ENCODE measurements around the gene CHAF1B. TPM values are rescaled to one million over a fixed set of nuclear protein-coding genes. Genes with fewer than 3 reads are reported as not detected.

The CHAF1B gene
- total RNA-seq, 1 donor from 2014 or later, result 1.1 TPM

DNA sequence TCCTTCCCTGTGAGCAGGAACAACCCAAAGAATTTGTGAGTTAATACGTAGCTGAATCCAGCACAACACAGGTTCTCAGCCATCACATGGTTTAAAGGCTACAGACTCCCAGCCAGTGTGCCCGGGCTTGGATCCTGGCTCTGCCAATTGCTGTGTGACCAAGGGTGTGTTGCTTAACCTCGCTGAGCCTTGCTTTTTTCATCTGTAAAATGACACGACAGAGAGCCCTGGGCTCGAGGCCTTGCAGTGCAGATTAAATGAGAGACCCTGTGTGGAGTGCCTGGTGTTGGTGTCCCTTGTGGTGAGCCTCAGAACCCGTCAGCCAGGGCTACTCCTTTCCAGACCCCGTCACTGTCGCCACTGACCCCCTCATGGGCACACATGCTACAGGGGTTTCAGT, 39.4 kb downstream of the CHAF1B start:
- TF ChIP-seq, protein P1, sequence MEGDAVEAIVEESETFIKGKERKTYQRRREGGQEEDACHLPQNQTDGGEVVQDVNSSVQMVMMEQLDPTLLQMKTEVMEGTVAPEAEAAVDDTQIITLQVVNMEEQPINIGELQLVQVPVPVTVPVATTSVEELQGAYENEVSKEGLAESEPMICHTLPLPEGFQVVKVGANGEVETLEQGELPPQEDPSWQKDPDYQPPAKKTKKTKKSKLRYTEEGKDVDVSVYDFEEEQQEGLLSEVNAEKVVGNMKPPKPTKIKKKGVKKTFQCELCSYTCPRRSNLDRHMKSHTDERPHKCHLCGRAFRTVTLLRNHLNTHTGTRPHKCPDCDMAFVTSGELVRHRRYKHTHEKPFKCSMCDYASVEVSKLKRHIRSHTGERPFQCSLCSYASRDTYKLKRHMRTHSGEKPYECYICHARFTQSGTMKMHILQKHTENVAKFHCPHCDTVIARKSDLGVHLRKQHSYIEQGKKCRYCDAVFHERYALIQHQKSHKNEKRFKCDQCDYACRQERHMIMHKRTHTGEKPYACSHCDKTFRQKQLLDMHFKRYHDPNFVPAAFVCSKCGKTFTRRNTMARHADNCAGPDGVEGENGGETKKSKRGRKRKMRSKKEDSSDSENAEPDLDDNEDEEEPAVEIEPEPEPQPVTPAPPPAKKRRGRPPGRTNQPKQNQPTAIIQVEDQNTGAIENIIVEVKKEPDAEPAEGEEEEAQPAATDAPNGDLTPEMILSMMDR (IDR thresholded peaks at IDR 0.05; ENCODE audit: insufficient read depth, low read length, severe bottlenecking), result no peak
- Histone ChIP-seq H3K4me3 (ENCODE audit: low read depth, low read length) (no peak overlapping the region), H3K27me3 (ENCODE audit: control insufficient read depth, insufficient read depth, low read length) (no peaks in the 10 kb centered on the region), H3K36me3 (ENCODE audit: control insufficient read depth, insufficient read depth, low read length) (no peaks in the 10 kb centered on the region)
- FAIRE-seq (no peak), DNase-seq (ENCODE audit: low read depth) (no peak)

- Histone ChIP-seq H3K27me3 (ENCODE audit: control insufficient read depth, insufficient read depth, low read length) (no peaks in the 10 kb centered on the region), H3K4me3 (ENCODE audit: low read depth, low read length) (no peak overlapping the region), H3K36me3 (ENCODE audit: control insufficient read depth, insufficient read depth, low read length) (no peaks in the 10 kb centered on the region)
- FAIRE-seq, result no peak
- DNase-seq (ENCODE audit: low read depth), result no peak
- TF ChIP-seq, protein P1 (IDR thresholded peaks at IDR 0.05; ENCODE audit: insufficient read depth, low read length, severe bottlenecking), result no peak
Observed at GRCh38 chr21:36425286-36425685, 40.1 kb downstream of the CHAF1B start.

GRCh38 chr21:36427502-36427901, 42.3 kb downstream of the CHAF1B start:
- Histone ChIP-seq H3K4me3 (ENCODE audit: low read depth, low read length) (no peak overlapping the region), H3K36me3 (ENCODE audit: control insufficient read depth, insufficient read depth, low read length) (no peaks in the 10 kb centered on the region), H3K27me3 (ENCODE audit: control insufficient read depth, insufficient read depth, low read length) (no peaks in the 10 kb centered on the region)
- FAIRE-seq (no peak), DNase-seq (ENCODE audit: low read depth) (no peak)
- TF ChIP-seq, protein P1 (IDR thresholded peaks at IDR 0.05; ENCODE audit: insufficient read depth, low read length, severe bottlenecking), result no peak

- FAIRE-seq, result no peak
Observed at GRCh38 chr21:36428761-36429432, 43.7 kb downstream of the CHAF1B start.

DNA sequence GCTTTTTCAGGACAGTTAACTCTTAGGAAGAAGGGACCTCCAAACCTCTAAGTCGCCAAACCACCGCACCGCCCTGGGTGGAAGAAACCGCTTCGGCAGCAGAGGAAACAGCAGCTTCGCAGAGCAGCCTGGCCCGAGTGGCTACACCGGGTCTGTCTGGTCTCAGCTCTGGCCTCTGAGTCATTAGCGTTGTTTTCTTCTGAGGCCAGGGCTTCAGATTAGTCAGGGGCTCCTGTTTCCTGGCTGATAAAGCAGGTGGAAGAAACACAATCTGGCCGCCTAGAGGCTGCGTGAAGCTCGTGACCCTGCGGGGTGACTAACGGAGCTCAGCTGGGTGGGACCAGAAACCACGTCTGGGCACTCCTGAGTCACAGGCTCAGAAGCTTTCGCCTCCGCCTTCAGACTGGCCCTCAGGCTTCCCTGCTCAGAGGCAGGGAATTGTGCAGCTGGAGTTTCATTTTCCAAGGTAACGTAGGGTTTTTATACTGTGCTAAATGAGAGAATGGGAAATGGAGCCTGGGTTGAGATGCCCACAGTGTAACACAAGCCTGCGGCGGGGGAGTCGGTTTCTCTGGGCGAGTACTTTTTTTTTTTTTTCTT, 44.9 kb downstream of the CHAF1B start:
- FAIRE-seq (peak; percentile 88), DNase-seq (ENCODE audit: low read depth) (peak; percentile 100)
- no peaks in the 10 kb centered on the region for H3K36me3 ChIP-seq (ENCODE audit: control insufficient read depth, insufficient read depth, low read length)
- H3K4me3 ChIP-seq (ENCODE audit: low read depth, low read length), result peak overlapping the region; percentile 26
- TF ChIP-seq, protein P1 (IDR thresholded peaks at IDR 0.05; ENCODE audit: insufficient read depth, low read length, severe bottlenecking), result peak; percentile 28
- H3K27me3 ChIP-seq (ENCODE audit: control insufficient read depth, insufficient read depth, low read length), result no peaks in the 10 kb centered on the region

More at GRCh38 chr21:36428761-36429432, 43.7 kb downstream of the CHAF1B start:
- Histone ChIP-seq H3K36me3 (ENCODE audit: control insufficient read depth, insufficient read depth, low read length) (no peaks in the 10 kb centered on the region), H3K4me3 (ENCODE audit: low read depth, low read length) (no peak overlapping the region), H3K27me3 (ENCODE audit: control insufficient read depth, insufficient read depth, low read length) (no peaks in the 10 kb centered on the region)
- TF ChIP-seq, protein P1 (IDR thresholded peaks at IDR 0.05; ENCODE audit: insufficient read depth, low read length, severe bottlenecking), result no peak
- no peak for DNase-seq (ENCODE audit: low read depth)
